HG03095 (cell line): ENCODE results near the gene SLC9A7.
"Not testable (repeated sequence)": the region's sequence is repeated elsewhere in the genome, so short reads cannot be mapped to it uniquely, and the experiment has no call there.

ENCODE experiments used
- ATAC-seq: cut with Tn5 transposase; IDR thresholded peaks from one replicate; pipeline ENCODE4 v1.9.1; 2021; ENCODE audit warnings: moderate library complexity; ENCODE audit not compliant: unreplicated experiment

The SLC9A7 gene

GRCh38 chrX:46754586-46755061, 4.3 kb downstream of the SLC9A7 start:
- ATAC-seq = no peak

- no peak for ATAC-seq
These were observed 4.9 kb downstream of the SLC9A7 start for GRCh38 chrX:46754036-46754435.

GRCh38 chrX:46750889-46751288, 8.0 kb downstream of the SLC9A7 start:
- no peak for ATAC-seq

- ATAC-seq = no peak
These were observed 14.9 kb downstream of the SLC9A7 start for GRCh38 chrX:46744009-46744408.

- ATAC-seq = no peak
These were observed 15.9 kb downstream of the SLC9A7 start for GRCh38 chrX:46743046-46743445.

GRCh38 chrX:46739736-46740135, 19.2 kb downstream of the SLC9A7 start:
- no peak for ATAC-seq

- no peak for ATAC-seq
These were observed 21.5 kb downstream of the SLC9A7 start for GRCh38 chrX:46737462-46737861.

GRCh38 chrX:46737041-46737440, 21.9 kb downstream of the SLC9A7 start:
- no peak for ATAC-seq

- ATAC-seq = no peak
These were observed 23.3 kb downstream of the SLC9A7 start for GRCh38 chrX:46735622-46736021.

GRCh38 chrX:46733226-46733625, 25.7 kb downstream of the SLC9A7 start:
- ATAC-seq = no peak

- no peak for ATAC-seq
These were observed 28.2 kb downstream of the SLC9A7 start for GRCh38 chrX:46730765-46731164.

- ATAC-seq = no peak
These were observed 31.5 kb downstream of the SLC9A7 start for GRCh38 chrX:46727441-46727840.

- ATAC-seq = not testable (repeated sequence)
These were observed 35.4 kb downstream of the SLC9A7 start for GRCh38 chrX:46723569-46723927.

GRCh38 chrX:46722742-46723568, 36.0 kb downstream of the SLC9A7 start:
- no peak for ATAC-seq

- ATAC-seq = no peak
These were observed 42.1 kb downstream of the SLC9A7 start for GRCh38 chrX:46716796-46717195.

GRCh38 chrX:46715997-46716396, 42.9 kb downstream of the SLC9A7 start:
- no peak for ATAC-seq

GRCh38 chrX:46715530-46715929, 43.4 kb downstream of the SLC9A7 start:
- no peak for ATAC-seq

- peak; percentile 68 for ATAC-seq
These were observed 45.0 kb downstream of the SLC9A7 start for GRCh38 chrX:46713672-46714490.

- no peak for ATAC-seq
These were observed 46.2 kb downstream of the SLC9A7 start for GRCh38 chrX:46712764-46713163.

GRCh38 chrX:46710927-46711623, 47.8 kb downstream of the SLC9A7 start:
- no peak for ATAC-seq

- ATAC-seq = no peak
These were observed 48.5 kb downstream of the SLC9A7 start for GRCh38 chrX:46710425-46710824.
